ENCODE measurements around the gene ZNF587. TPM values are rescaled to one million over a fixed set of nuclear protein-coding genes. Genes with fewer than 3 reads are reported as not detected.
A peak's percentile ranks its signal among the peaks of the same experiment; 100 is the strongest.

The ZNF587 gene
- total and polyA plus RNA-seq, 2 of the 13 experiments (the other 11 are each of a cell fraction or from before 2014, with no cell fraction given) = 8.7 to 17.5 TPM

DNA sequence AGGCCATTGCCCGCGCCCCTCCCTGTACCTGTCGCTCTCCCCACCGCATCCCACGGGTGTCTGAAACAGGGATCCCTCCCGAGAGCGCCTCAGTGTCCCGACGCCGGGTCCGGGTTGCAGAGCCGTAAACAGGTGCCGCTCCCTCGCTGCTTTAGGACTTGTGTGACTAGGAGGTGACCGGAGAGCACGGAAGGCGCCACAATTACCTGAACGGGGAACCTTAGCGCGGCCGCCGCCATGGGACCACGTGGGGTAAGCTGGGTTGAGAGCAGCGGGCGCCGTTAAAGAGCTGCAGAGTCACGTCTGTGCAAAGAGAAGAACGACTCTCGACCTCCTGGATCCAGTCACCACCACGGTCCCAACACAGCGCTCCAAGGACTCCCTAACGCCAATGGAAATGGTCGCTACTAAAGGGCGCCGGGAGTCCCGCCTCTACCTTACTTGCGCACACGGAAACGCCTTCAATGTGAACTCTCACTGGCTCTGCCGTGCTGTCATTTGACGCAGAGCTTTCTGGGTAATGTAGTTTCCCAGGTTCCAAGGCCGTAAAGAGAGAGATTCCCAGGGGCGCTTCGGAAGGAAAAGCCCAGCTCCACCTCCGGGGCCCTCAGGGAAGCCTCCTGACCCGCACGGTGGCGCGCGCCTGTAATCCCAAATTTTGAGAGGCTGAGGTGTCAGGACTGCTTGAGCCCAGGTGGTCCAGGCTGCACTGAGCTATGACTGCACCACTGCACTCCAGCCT is 35.0 kb upstream of the ZNF587 start, which contains the start of gene ZNF552 (continued):
- TF ChIP-seq, protein P1, sequence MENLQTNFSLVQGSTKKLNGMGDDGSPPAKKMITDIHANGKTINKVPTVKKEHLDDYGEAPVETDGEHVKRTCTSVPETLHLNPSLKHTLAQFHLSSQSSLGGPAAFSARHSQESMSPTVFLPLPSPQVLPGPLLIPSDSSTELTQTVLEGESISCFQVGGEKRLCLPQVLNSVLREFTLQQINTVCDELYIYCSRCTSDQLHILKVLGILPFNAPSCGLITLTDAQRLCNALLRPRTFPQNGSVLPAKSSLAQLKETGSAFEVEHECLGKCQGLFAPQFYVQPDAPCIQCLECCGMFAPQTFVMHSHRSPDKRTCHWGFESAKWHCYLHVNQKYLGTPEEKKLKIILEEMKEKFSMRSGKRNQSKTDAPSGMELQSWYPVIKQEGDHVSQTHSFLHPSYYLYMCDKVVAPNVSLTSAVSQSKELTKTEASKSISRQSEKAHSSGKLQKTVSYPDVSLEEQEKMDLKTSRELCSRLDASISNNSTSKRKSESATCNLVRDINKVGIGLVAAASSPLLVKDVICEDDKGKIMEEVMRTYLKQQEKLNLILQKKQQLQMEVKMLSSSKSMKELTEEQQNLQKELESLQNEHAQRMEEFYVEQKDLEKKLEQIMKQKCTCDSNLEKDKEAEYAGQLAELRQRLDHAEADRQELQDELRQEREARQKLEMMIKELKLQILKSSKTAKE (CRISPR knock-in tag; IDR thresholded peaks at IDR 0.05; ENCODE audit: borderline replicate concordance) = no peak
- TF ChIP-seq ZNF136 (CRISPR knock-in tag; IDR thresholded peaks at IDR 0.05; ENCODE audit: low read depth) = 0 out of 2 replicates have a peak, but pooled peaks have one; percentile 16
- TF ChIP-seq, protein P2, sequence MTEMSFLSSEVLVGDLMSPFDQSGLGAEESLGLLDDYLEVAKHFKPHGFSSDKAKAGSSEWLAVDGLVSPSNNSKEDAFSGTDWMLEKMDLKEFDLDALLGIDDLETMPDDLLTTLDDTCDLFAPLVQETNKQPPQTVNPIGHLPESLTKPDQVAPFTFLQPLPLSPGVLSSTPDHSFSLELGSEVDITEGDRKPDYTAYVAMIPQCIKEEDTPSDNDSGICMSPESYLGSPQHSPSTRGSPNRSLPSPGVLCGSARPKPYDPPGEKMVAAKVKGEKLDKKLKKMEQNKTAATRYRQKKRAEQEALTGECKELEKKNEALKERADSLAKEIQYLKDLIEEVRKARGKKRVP (CRISPR knock-in tag; IDR thresholded peaks at IDR 0.05) = no peak
- peak; percentile 39 for TF ChIP-seq ZFX (CRISPR knock-in tag; IDR thresholded peaks at IDR 0.05; ENCODE audit: low read depth)
- TF ChIP-seq ZSCAN29 (CRISPR knock-in tag; conservative IDR thresholded peaks at IDR 0.05) = no peak
- no peak for TF ChIP-seq ZNF251 (CRISPR knock-in tag; IDR thresholded peaks at IDR 0.05)
- no peak for TF ChIP-seq ZNF678 (CRISPR knock-in tag; IDR thresholded peaks at IDR 0.05)
- TF ChIP-seq ZNF292 (CRISPR knock-in tag; IDR thresholded peaks at IDR 0.05; ENCODE audit: borderline replicate concordance, low read depth) = no peak
- no peak for TF ChIP-seq IRX3 (CRISPR knock-in tag; IDR thresholded peaks at IDR 0.05; ENCODE audit: borderline replicate concordance, low read depth)
- TF ChIP-seq, protein P3, sequence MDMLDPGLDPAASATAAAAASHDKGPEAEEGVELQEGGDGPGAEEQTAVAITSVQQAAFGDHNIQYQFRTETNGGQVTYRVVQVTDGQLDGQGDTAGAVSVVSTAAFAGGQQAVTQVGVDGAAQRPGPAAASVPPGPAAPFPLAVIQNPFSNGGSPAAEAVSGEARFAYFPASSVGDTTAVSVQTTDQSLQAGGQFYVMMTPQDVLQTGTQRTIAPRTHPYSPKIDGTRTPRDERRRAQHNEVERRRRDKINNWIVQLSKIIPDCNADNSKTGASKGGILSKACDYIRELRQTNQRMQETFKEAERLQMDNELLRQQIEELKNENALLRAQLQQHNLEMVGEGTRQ (IDR thresholded peaks at IDR 0.05; ENCODE audit: low read depth, low read length) = no peak
- TF ChIP-seq, protein P3 (CRISPR knock-in tag; IDR thresholded peaks at IDR 0.05; ENCODE audit: borderline replicate concordance) = peak; percentile 32; the same call in 1 of the 2 replicates
- TF ChIP-seq, protein P4, sequence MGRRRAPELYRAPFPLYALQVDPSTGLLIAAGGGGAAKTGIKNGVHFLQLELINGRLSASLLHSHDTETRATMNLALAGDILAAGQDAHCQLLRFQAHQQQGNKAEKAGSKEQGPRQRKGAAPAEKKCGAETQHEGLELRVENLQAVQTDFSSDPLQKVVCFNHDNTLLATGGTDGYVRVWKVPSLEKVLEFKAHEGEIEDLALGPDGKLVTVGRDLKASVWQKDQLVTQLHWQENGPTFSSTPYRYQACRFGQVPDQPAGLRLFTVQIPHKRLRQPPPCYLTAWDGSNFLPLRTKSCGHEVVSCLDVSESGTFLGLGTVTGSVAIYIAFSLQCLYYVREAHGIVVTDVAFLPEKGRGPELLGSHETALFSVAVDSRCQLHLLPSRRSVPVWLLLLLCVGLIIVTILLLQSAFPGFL (CRISPR knock-in tag; IDR thresholded peaks at IDR 0.05) = no peak
- no peak; the same call in 1 of the 2 replicates for TF ChIP-seq ZNF317 (CRISPR knock-in tag; IDR thresholded peaks at IDR 0.05)
- TF ChIP-seq LCORL (IDR thresholded peaks at IDR 0.05) = no peak
- peak; percentile 29; the same call in 1 of the 2 replicates for TF ChIP-seq LCORL (CRISPR knock-in tag; IDR thresholded peaks at IDR 0.05)
- TF ChIP-seq RBFOX2 (IDR thresholded peaks at IDR 0.05; ENCODE audit: low read depth, low read length) = peak; percentile 60; the same call in 1 of the 2 replicates
- no peak for TF ChIP-seq ZNF766 (CRISPR knock-in tag; IDR thresholded peaks at IDR 0.05; ENCODE audit: borderline replicate concordance)
- no peak for TF ChIP-seq ZNF615 (CRISPR knock-in tag; IDR thresholded peaks at IDR 0.05; ENCODE audit: borderline replicate concordance)
- TF ChIP-seq, protein P5, sequence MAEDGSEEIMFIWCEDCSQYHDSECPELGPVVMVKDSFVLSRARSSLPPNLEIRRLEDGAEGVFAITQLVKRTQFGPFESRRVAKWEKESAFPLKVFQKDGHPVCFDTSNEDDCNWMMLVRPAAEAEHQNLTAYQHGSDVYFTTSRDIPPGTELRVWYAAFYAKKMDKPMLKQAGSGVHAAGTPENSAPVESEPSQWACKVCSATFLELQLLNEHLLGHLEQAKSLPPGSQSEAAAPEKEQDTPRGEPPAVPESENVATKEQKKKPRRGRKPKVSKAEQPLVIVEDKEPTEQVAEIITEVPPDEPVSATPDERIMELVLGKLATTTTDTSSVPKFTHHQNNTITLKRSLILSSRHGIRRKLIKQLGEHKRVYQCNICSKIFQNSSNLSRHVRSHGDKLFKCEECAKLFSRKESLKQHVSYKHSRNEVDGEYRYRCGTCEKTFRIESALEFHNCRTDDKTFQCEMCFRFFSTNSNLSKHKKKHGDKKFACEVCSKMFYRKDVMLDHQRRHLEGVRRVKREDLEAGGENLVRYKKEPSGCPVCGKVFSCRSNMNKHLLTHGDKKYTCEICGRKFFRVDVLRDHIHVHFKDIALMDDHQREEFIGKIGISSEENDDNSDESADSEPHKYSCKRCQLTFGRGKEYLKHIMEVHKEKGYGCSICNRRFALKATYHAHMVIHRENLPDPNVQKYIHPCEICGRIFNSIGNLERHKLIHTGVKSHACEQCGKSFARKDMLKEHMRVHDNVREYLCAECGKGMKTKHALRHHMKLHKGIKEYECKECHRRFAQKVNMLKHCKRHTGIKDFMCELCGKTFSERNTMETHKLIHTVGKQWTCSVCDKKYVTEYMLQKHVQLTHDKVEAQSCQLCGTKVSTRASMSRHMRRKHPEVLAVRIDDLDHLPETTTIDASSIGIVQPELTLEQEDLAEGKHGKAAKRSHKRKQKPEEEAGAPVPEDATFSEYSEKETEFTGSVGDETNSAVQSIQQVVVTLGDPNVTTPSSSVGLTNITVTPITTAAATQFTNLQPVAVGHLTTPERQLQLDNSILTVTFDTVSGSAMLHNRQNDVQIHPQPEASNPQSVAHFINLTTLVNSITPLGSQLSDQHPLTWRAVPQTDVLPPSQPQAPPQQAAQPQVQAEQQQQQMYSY (CRISPR knock-in tag; IDR thresholded peaks at IDR 0.05) = 0 out of 2 replicates have a peak, but pooled peaks have one; percentile 18
